Mesodermal cell (in vitro differentiated cells): ENCODE data around the gene SEC61B.

Experiments used
- H3K27ac ChIP-seq: 2 replicates; pipeline ENCODE4 v1.7.0; 2013; ENCODE audit warnings: mild to moderate bottlenecking, low read depth, low read length, moderate library complexity; ENCODE audit not compliant: severe bottlenecking
- H3K36me3 ChIP-seq: 2 replicates; pipeline ENCODE4 v1.7.1; 2013; ENCODE audit warnings: mild to moderate bottlenecking, low read length, moderate library complexity; ENCODE audit not compliant: control insufficient read depth, insufficient read depth
- H3K4me1 ChIP-seq: one replicate; pipeline ENCODE4 v1.7.1; 2013; ENCODE audit warnings: mild to moderate bottlenecking, low read length; ENCODE audit not compliant: insufficient read depth, control insufficient read depth, poor library complexity, severe bottlenecking
- H3K4me3 ChIP-seq: 2 replicates; pipeline ENCODE4 v1.7.0; 2013; ENCODE audit warnings: low read length, control low read depth, mild to moderate bottlenecking; ENCODE audit not compliant: insufficient read depth, poor library complexity, severe bottlenecking; ENCODE audit errors: extremely low read depth
- H3K9me3 ChIP-seq: 2 replicates; pipeline ENCODE4 v1.7.1; 2013; ENCODE audit warnings: mild to moderate bottlenecking, low read length, moderate library complexity; ENCODE audit not compliant: control insufficient read depth
- WGBS, 2 experiments: methylation state at CpG; one replicate each; pipeline ENCODE4 v1.1.5; 2013; ENCODE audit warnings: missing lambda C conversion rate in 2 of 2; ENCODE audit not compliant: insufficient coverage in 2 of 2; 5-methylcytosine and 5-hydroxymethylcytosine counted together

Gene SEC61B

GRCh38 chr9:99182356-99182755 lies 39.7 kb upstream of the SEC61B start:
- no peak overlapping the region for H3K27ac ChIP-seq
- H3K4me3 ChIP-seq = no peak overlapping the region
- no peaks in the 10 kb centered on the region for H3K9me3 ChIP-seq
- H3K4me1 ChIP-seq = peaks cover 9% of the 10 kb centered on the region
- no peaks in the 10 kb centered on the region for H3K36me3 ChIP-seq
- 92% methylated on average over 2 to 3 of the region's 3 CpGs for WGBS, 2 experiments

- Histone ChIP-seq H3K27ac (no peak overlapping the region), H3K4me1 (peaks cover 9% of the 10 kb centered on the region), H3K4me3 (no peak overlapping the region), H3K36me3 (no peaks in the 10 kb centered on the region), H3K9me3 (no peaks in the 10 kb centered on the region)
- 92 to 100% methylated on average over 1 to 2 of the region's 3 CpGs for WGBS, 2 experiments
Observed at GRCh38 chr9:99183616-99184015, 38.5 kb upstream of the SEC61B start.

- H3K4me1 ChIP-seq = peaks cover 9% of the 10 kb centered on the region
- no peaks in the 10 kb centered on the region for H3K36me3 ChIP-seq
- no peak overlapping the region for H3K4me3 ChIP-seq
- WGBS, 2 experiments = 80 to 83% methylated on average over 4 to 10 of the region's 10 CpGs
- no peak overlapping the region for H3K27ac ChIP-seq
- no peaks in the 10 kb centered on the region for H3K9me3 ChIP-seq
Observed at GRCh38 chr9:99184110-99184474, 38.0 kb upstream of the SEC61B start.

- H3K27ac ChIP-seq = no peak overlapping the region
- WGBS, 2 experiments = 65 to 67% methylated on average over 25 to 27 of the region's 29 CpGs
- no peak overlapping the region for H3K4me3 ChIP-seq
Observed at GRCh38 chr9:99184475-99185347, 37.4 kb upstream of the SEC61B start.

GRCh38 chr9:99185348-99185632 lies 36.8 kb upstream of the SEC61B start:
- H3K9me3 ChIP-seq = no peaks in the 10 kb centered on the region
- WGBS, 2 experiments = 100% methylated on average over 4 of the region's 5 CpGs; no CpG with 5 or more reads in 1 of the 2 experiments
- H3K27ac ChIP-seq = no peak overlapping the region
- H3K36me3 ChIP-seq = no peaks in the 10 kb centered on the region
- no peak overlapping the region for H3K4me3 ChIP-seq
- peaks cover 9% of the 10 kb centered on the region for H3K4me1 ChIP-seq

More at GRCh38 chr9:99184475-99185347, 37.4 kb upstream of the SEC61B start:
- no peaks in the 10 kb centered on the region for H3K36me3 ChIP-seq
- no peaks in the 10 kb centered on the region for H3K9me3 ChIP-seq
- peaks cover 9% of the 10 kb centered on the region for H3K4me1 ChIP-seq

GRCh38 chr9:99185934-99186333 lies 36.1 kb upstream of the SEC61B start:
- H3K27ac ChIP-seq = no peak overlapping the region
- H3K4me3 ChIP-seq = no peak overlapping the region
- no peaks in the 10 kb centered on the region for H3K36me3 ChIP-seq
- 87 to 98% methylated on average over 4 to 5 of the region's 5 CpGs for WGBS, 2 experiments
- no peaks in the 10 kb centered on the region for H3K9me3 ChIP-seq
- peaks cover 5% of the 10 kb centered on the region for H3K4me1 ChIP-seq

- no peaks in the 10 kb centered on the region for H3K4me1 ChIP-seq
- H3K27ac ChIP-seq = no peak overlapping the region
- WGBS, 2 experiments = 94% methylated on average over 3 of the region's 4 CpGs; no CpG with 5 or more reads in 1 of the 2 experiments
- H3K36me3 ChIP-seq = no peaks in the 10 kb centered on the region
- no peak overlapping the region for H3K4me3 ChIP-seq
- H3K9me3 ChIP-seq = no peaks in the 10 kb centered on the region
Observed at GRCh38 chr9:99187311-99187710, 34.8 kb upstream of the SEC61B start.

GRCh38 chr9:99189186-99189585 lies 32.9 kb upstream of the SEC61B start:
- Histone ChIP-seq H3K4me3 (no peak overlapping the region), H3K4me1 (no peaks in the 10 kb centered on the region), H3K9me3 (no peaks in the 10 kb centered on the region), H3K36me3 (no peaks in the 10 kb centered on the region), H3K27ac (no peak overlapping the region)
- WGBS, 2 experiments = 65 to 85% methylated on average over 2 of the region's 2 CpGs

GRCh38 chr9:99189887-99190596 lies 32.0 kb upstream of the SEC61B start:
- 81 to 82% methylated on average over 6 to 7 of the region's 8 CpGs for WGBS, 2 experiments
- no peaks in the 10 kb centered on the region for H3K4me1 ChIP-seq
- no peak overlapping the region for H3K27ac ChIP-seq
- H3K9me3 ChIP-seq = no peaks in the 10 kb centered on the region
- no peaks in the 10 kb centered on the region for H3K36me3 ChIP-seq
- H3K4me3 ChIP-seq = no peak overlapping the region

- H3K9me3 ChIP-seq = no peaks in the 10 kb centered on the region
- H3K4me1 ChIP-seq = no peaks in the 10 kb centered on the region
- H3K4me3 ChIP-seq = no peak overlapping the region
- no peak overlapping the region for H3K27ac ChIP-seq
- no peaks in the 10 kb centered on the region for H3K36me3 ChIP-seq
- 75 to 76% methylated on average over 3 of the region's 3 CpGs for WGBS, 2 experiments
Observed at GRCh38 chr9:99190597-99191283, 31.3 kb upstream of the SEC61B start.
